Erythroblast (primary cell): Measurements from ENCODE around the gene PGLYRP3.

Experiments
- GATA1 ChIP-seq: IDR thresholded peaks from 2 replicates; pipeline ENCODE4 v1.6.1; 2011; ENCODE audit warnings: low read depth, mild to moderate bottlenecking, control low read depth, low read length, moderate library complexity
- POLR2A ChIP-seq: IDR thresholded peaks from 2 replicates; pipeline ENCODE4 v1.6.1; 2011; ENCODE audit warnings: mild to moderate bottlenecking, low read length

- TF ChIP-seq POLR2A (no peak), GATA1 (no peak)
Measured at GRCh38 chr1:153357076-153357852, 44.5 kb upstream of the PGLYRP3 start.
